ENCODE results near the gene ATG9B.
"Not testable (repeated sequence)": the region's sequence is repeated elsewhere in the genome, so short reads cannot be mapped to it uniquely, and the experiment has no call there.

The ATG9B gene

DNA sequence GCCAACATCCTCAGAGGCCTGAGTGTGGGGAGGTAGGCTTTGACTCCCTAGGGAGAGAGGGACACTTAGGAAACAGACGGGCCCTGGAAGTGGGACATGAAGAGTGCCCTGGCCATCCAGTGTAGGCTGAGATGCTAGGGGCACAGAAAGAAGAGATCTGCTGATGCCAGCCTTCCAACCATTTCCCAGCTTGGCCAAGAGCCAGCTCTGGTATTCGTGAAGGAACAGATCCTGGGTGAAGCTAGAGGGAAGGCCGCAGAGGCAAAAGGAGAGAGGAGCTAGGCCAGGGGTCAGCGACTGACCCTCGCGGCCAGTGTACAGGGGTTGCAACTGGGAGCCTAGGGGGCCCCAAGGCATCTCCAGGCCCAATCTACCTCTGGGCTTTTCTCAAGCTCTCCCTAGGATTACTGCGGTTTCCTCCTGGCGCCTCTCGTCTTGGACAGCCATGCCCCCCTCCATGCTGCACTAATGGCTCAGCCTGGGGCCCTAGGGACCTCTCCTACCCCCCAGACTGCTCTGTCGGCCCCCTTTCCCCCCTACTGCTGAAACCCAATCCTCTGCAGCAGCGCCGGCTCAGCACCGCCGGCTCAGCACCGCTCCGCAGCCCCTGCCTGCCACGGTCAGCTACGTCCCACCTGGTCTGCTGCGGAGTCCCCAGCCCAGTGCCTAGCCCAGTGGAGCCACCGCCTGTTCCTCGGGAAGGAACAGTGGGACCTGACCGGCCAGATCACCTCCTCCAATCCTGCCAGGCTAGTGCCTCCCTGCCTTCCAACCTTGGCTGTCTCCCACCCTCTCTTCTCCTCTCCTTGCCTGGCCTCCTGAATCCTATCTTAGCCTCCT, 23.9 kb upstream of the ATG9B start, which contains the start of gene ASIC3:
Gene ASIC3 (plus strand): TSS at position 556 of the 840 bp plus-strand sequence. CDS start 355 bp downstream, outside the sequence.
- TF ChIP-seq, protein P1, sequence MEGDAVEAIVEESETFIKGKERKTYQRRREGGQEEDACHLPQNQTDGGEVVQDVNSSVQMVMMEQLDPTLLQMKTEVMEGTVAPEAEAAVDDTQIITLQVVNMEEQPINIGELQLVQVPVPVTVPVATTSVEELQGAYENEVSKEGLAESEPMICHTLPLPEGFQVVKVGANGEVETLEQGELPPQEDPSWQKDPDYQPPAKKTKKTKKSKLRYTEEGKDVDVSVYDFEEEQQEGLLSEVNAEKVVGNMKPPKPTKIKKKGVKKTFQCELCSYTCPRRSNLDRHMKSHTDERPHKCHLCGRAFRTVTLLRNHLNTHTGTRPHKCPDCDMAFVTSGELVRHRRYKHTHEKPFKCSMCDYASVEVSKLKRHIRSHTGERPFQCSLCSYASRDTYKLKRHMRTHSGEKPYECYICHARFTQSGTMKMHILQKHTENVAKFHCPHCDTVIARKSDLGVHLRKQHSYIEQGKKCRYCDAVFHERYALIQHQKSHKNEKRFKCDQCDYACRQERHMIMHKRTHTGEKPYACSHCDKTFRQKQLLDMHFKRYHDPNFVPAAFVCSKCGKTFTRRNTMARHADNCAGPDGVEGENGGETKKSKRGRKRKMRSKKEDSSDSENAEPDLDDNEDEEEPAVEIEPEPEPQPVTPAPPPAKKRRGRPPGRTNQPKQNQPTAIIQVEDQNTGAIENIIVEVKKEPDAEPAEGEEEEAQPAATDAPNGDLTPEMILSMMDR (conservative IDR thresholded peaks at IDR 0.05) = no peak
- H3K27ac ChIP-seq = no peak within 1 kb of the TSS

GRCh38 chr7:151046603-151047573, 22.6 kb upstream of the ATG9B start:
- peak overlapping the region; percentile 21; the same call in 1 of the 2 replicates for H3K27ac ChIP-seq
- TF ChIP-seq, protein P1 (conservative IDR thresholded peaks at IDR 0.05) = no peak

- TF ChIP-seq, protein P1 (conservative IDR thresholded peaks at IDR 0.05) = no peak
- H3K27ac ChIP-seq = no peak overlapping the region
Observed at GRCh38 chr7:151045967-151046366, 21.7 kb upstream of the ATG9B start.

- TF ChIP-seq, protein P1 (conservative IDR thresholded peaks at IDR 0.05) = no peak
- no peak overlapping the region for H3K27ac ChIP-seq
Observed at GRCh38 chr7:151045262-151045661, 21.0 kb upstream of the ATG9B start.

GRCh38 chr7:151043959-151044358, 19.7 kb upstream of the ATG9B start:
- TF ChIP-seq, protein P1 (conservative IDR thresholded peaks at IDR 0.05) = no peak

GRCh38 chr7:151043449-151043848, 19.2 kb upstream of the ATG9B start:
- H3K27ac ChIP-seq = not testable (repeated sequence)

More at GRCh38 chr7:151043959-151044358, 19.7 kb upstream of the ATG9B start:
- H3K27ac ChIP-seq = no peak overlapping the region

GRCh38 chr7:151040616-151041375, 16.5 kb upstream of the ATG9B start:
- TF ChIP-seq, protein P1 (conservative IDR thresholded peaks at IDR 0.05) = no peak
- no peak overlapping the region for H3K27ac ChIP-seq
